ENCODE data around the gene DHX30.
"Not testable (repeated sequence)": the region's sequence is repeated elsewhere in the genome, so short reads cannot be mapped to it uniquely, and the experiment has no call there.

Gene DHX30

GRCh38 chr3:47854720-47855455 lies 52.0 kb downstream of the DHX30 start:
- no peak for DNase-seq

GRCh38 chr3:47855461-47856383 lies 52.8 kb downstream of the DHX30 start:
- DNase-seq, result no peak

GRCh38 chr3:47856669-47857068 lies 53.7 kb downstream of the DHX30 start:
- no peak for DNase-seq

- no peak for DNase-seq
These were observed 54.2 kb downstream of the DHX30 start for GRCh38 chr3:47857151-47857550.

- no peak for DNase-seq
These were observed 57.1 kb downstream of the DHX30 start for GRCh38 chr3:47859956-47860605.

- no peak for DNase-seq
These were observed 60.6 kb downstream of the DHX30 start for GRCh38 chr3:47863391-47864128.

GRCh38 chr3:47865192-47865591 lies 62.3 kb downstream of the DHX30 start:
- DNase-seq, result no peak

- DNase-seq, result no peak
These were observed 64.6 kb downstream of the DHX30 start for GRCh38 chr3:47867451-47868044.

- DNase-seq, result no peak
These were observed 65.4 kb downstream of the DHX30 start for GRCh38 chr3:47868306-47868705.

- DNase-seq, result no peak
These were observed 67.2 kb downstream of the DHX30 start for GRCh38 chr3:47870156-47870555.

GRCh38 chr3:47870702-47871260 lies 67.8 kb downstream of the DHX30 start:
- DNase-seq, result no peak

GRCh38 chr3:47871389-47871788 lies 68.5 kb downstream of the DHX30 start:
- no peak for DNase-seq

- no peak for DNase-seq
These were observed 70.0 kb downstream of the DHX30 start for GRCh38 chr3:47872916-47873315.

GRCh38 chr3:47874438-47874837 lies 71.5 kb downstream of the DHX30 start:
- no peak for DNase-seq

GRCh38 chr3:47874913-47875312 lies 72.0 kb downstream of the DHX30 start:
- DNase-seq, result no peak

GRCh38 chr3:47877290-47877689 lies 74.4 kb downstream of the DHX30 start:
- no peak for DNase-seq

GRCh38 chr3:47877719-47878118 lies 74.8 kb downstream of the DHX30 start:
- DNase-seq, result no peak

GRCh38 chr3:47882338-47882737 lies 79.4 kb downstream of the DHX30 start:
- DNase-seq, result no peak

GRCh38 chr3:47884603-47885002 lies 81.7 kb downstream of the DHX30 start:
- DNase-seq, result no peak

- no peak for DNase-seq
These were observed 82.2 kb downstream of the DHX30 start for GRCh38 chr3:47885168-47885567.

- not testable (repeated sequence) for DNase-seq
These were observed 85.1 kb downstream of the DHX30 start for GRCh38 chr3:47887991-47888390.

Measured in NCI-H1436 treated with DMSO at 0.1 percent for 48 hours (cell line).